HCT116 (cell line): ENCODE measurements around the gene ROR2. TPM values are rescaled to one million over a fixed set of nuclear protein-coding genes. Genes with fewer than 3 reads are reported as not detected.

Source experiments
- ATAC-seq: fragments of 200-7000 bp; cut with Tn5 transposase; 2 replicates; pipeline ENCODE4 v1.9.1; 2020; ENCODE audit warnings: mild to moderate bottlenecking, moderate library complexity
- BruUV-seq: library from RNA; stranded (reverse); fragments of 400-500 nt; replicated peaks from 2 replicates; lab custom pipeline; 2021; lab: Mats Ljungman, UMichigan
- CTCF ChIA-PET: fragments of 300-600 bp; sonication (Branson Sonifier 250); formaldehyde crosslinking; loops from one replicate; lab custom pipeline; 2021; ENCODE audit warnings: antibody characterized with exemption; lab: Charles Lee
- POLR2A ChIA-PET: fragments of 300-600, 350-600 bp; sonication (Branson Sonifier 250); formaldehyde crosslinking; loops from one replicate; lab custom pipeline; 2021; ENCODE audit warnings: antibody characterized with exemption; lab: Charles Lee
- RAD21 ChIA-PET, 2 experiments: fragments of 300-600 bp; sonication (Branson Sonifier 250); formaldehyde crosslinking; loops; one replicate each; lab custom pipeline; 2023; ENCODE audit warnings: low total read pairs in 2 of 2; ENCODE audit not compliant: uncharacterized antibody in 2 of 2, unreplicated experiment in 2 of 2, low non-redundant PET in 1 of 2; lab: Charles Lee
- DNase-seq: peaks from one replicate; pipeline ENCODE4 v3.0.0-alpha.2; 2010; ENCODE audit warnings: low read depth, low spot score
- H2AFZ ChIP-seq: fragments of 200-600 bp; shearing (Covaris generic), sonication (generic); 2 replicates; pipeline ENCODE4 v1.6.1; 2017; ENCODE audit warnings: low read depth, mixed run types, mixed read lengths, antibody characterized with exemption, low read length; ENCODE audit not compliant: poor library complexity, severe bottlenecking
- H3K27ac ChIP-seq: 2 replicates; pipeline ENCODE4 v1.5.1; 2012; ENCODE audit warnings: low read depth, low read length
- H3K27me3 ChIP-seq: fragments of 200-600 bp; sonication (generic); 2 replicates; pipeline ENCODE4 v1.6.1; 2016; ENCODE audit warnings: mixed run types, low read length, mixed read lengths; ENCODE audit not compliant: insufficient read depth
- H3K36me3 ChIP-seq, 2 experiments: fragments of 200-500 bp in 1 of 2; fragments of 200-600 bp in 1 of 2; sonication (Bioruptor generic) in 1 of 2; sonication (generic) in 1 of 2; 2 replicates each; pipeline versions ENCODE4 v1.5.1 to v1.6.1; 2014 to 2016; ENCODE audit warnings: low read length in 2 of 2, inconsistent platforms in 1 of 2, mixed read lengths in 1 of 2, mixed run types in 1 of 2; ENCODE audit not compliant: insufficient read depth in 2 of 2, control insufficient read depth in 1 of 2
- H3K4me1 ChIP-seq, 2 experiments: fragments of 200-600 bp in 1 of 2; sonication (generic) in 1 of 2; 2 replicates each; pipeline versions ENCODE4 v1.5.1 to v1.6.1; 2012 to 2017; ENCODE audit warnings: low read length in 2 of 2, inconsistent platforms in 1 of 2, mild to moderate bottlenecking in 1 of 2, mixed read lengths in 1 of 2, mixed run types in 1 of 2, moderate library complexity in 1 of 2; ENCODE audit not compliant: insufficient read depth in 2 of 2, control insufficient read depth in 1 of 2
- H3K4me2 ChIP-seq: fragments of 200-600 bp; sonication (generic); 2 replicates; pipeline ENCODE4 v1.6.1; 2017; ENCODE audit warnings: mixed run types, low read length, mixed read lengths
- H3K4me3 ChIP-seq, 2 experiments: fragments of 200-600 bp in 1 of 2; sonication (generic) in 1 of 2; replicated peaks in 1 of 2; 2 replicates each; pipeline ENCODE4 v1.5.1; 2011 to 2016; ENCODE audit warnings: low read length in 2 of 2, control low read depth in 1 of 2, low read depth in 1 of 2, mild to moderate bottlenecking in 1 of 2, mixed read lengths in 1 of 2, mixed run types in 1 of 2
- H3K79me2 ChIP-seq: fragments of 200-600 bp; sonication (generic); 2 replicates; pipeline ENCODE4 v1.6.1; 2017; ENCODE audit warnings: mild to moderate bottlenecking, mixed run types, low read length, moderate library complexity, mixed read lengths; ENCODE audit not compliant: insufficient read depth
- H3K9ac ChIP-seq: fragments of 200-600 bp; sonication (generic); 2 replicates; pipeline ENCODE4 v1.6.1; 2016; ENCODE audit warnings: low read length, mixed read lengths
- H3K9me2 ChIP-seq: fragments of 200-600 bp; sonication (generic), shearing (Covaris generic); 2 replicates; pipeline ENCODE4 v1.6.1; 2017; ENCODE audit warnings: mixed run types, mild to moderate bottlenecking, moderate library complexity; ENCODE audit not compliant: insufficient read depth
- H3K9me3 ChIP-seq, 2 experiments: fragments of 200-500 bp in 1 of 2; fragments of 200-600 bp in 1 of 2; sonication (Bioruptor generic) in 1 of 2; sonication (generic) in 1 of 2; 2 replicates each; pipeline ENCODE4 v1.6.1; 2014 to 2017; ENCODE audit warnings: low read length in 2 of 2, mixed read lengths in 2 of 2, inconsistent platforms in 1 of 2, low read depth in 1 of 2, mild to moderate bottlenecking in 1 of 2, mixed run types in 1 of 2, moderate library complexity in 1 of 2; ENCODE audit not compliant: control insufficient read depth in 1 of 2, insufficient read depth in 1 of 2
- H4K20me1 ChIP-seq: fragments of 200-600 bp; sonication (generic), shearing (Covaris generic); 2 replicates; pipeline ENCODE4 v1.6.1; 2017; ENCODE audit warnings: mixed run types, mild to moderate bottlenecking, moderate library complexity; ENCODE audit not compliant: insufficient read depth
- ATF3 ChIP-seq: IDR thresholded peaks from 2 replicates; pipeline ENCODE4 v1.6.1; 2012
- CBX3 ChIP-seq: IDR thresholded peaks from 2 replicates; pipeline ENCODE4 v1.6.1; 2012; ENCODE audit warnings: low read depth
- CEBPB ChIP-seq: IDR thresholded peaks from 2 replicates; pipeline ENCODE4 v1.6.1; 2012; ENCODE audit warnings: low read depth
- CTCF ChIP-seq, 3 experiments: fragments of 200-600 bp in 1 of 3; sonication (generic) in 1 of 3; IDR thresholded peaks in 2 of 3; conservative IDR thresholded peaks in 1 of 3; 2 replicates each; pipeline ENCODE4 v1.5.1; 2012 to 2017; ENCODE audit warnings: low read depth in 2 of 3, low read length in 2 of 3, antibody characterized with exemption in 1 of 3, borderline replicate concordance in 1 of 3, control low read depth in 1 of 3, mild to moderate bottlenecking in 1 of 3, mixed read lengths in 1 of 3, mixed run types in 1 of 3, moderate library complexity in 1 of 3; ENCODE audit not compliant: insufficient read depth in 1 of 3
- ELF1 ChIP-seq: IDR thresholded peaks from 2 replicates; pipeline ENCODE4 v1.6.1; 2012; ENCODE audit warnings: low read depth, borderline replicate concordance
- EZH2 ChIP-seq: fragments of 200-600 bp; sonication (generic); IDR thresholded peaks from 2 replicates; pipeline ENCODE4 v1.6.1; 2017; ENCODE audit warnings: antibody characterized with exemption, mixed run types
- EZH2phosphoT487 ChIP-seq: fragments of 200-600 bp; IDR thresholded peaks from 2 replicates; pipeline ENCODE4 v1.6.1; 2018; ENCODE audit warnings: antibody characterized with exemption, borderline replicate concordance
- FOSL1 ChIP-seq: IDR thresholded peaks from 2 replicates; pipeline ENCODE4 v1.6.1; 2012; ENCODE audit warnings: low read depth
- MAX ChIP-seq: IDR thresholded peaks from 2 replicates; pipeline ENCODE4 v1.6.1; 2012
- POLR2A ChIP-seq: IDR thresholded peaks from 2 replicates; pipeline ENCODE4 v1.7.0; 2011; ENCODE audit warnings: borderline replicate concordance; ENCODE audit not compliant: insufficient read depth, insufficient read length; ENCODE audit errors: extremely low read depth
- POLR2AphosphoS5 ChIP-seq: IDR thresholded peaks from 2 replicates; pipeline ENCODE4 v1.6.1; 2011; ENCODE audit warnings: mild to moderate bottlenecking, low read depth, low read length, moderate library complexity
- SIN3A ChIP-seq: IDR thresholded peaks from 2 replicates; pipeline ENCODE4 v1.6.1; 2012; ENCODE audit warnings: low read depth
- SP1 ChIP-seq: IDR thresholded peaks from 2 replicates; pipeline ENCODE4 v1.6.1; 2012; ENCODE audit warnings: low read depth
- SRF ChIP-seq: IDR thresholded peaks from 2 replicates; pipeline ENCODE4 v1.6.1; 2012; ENCODE audit warnings: low read depth
- ZFX ChIP-seq: fragments of 450-650 bp; IDR thresholded peaks from 2 replicates; pipeline ENCODE4 v1.6.1; 2017
- intact Hi-C: fragments of 100-400 bp; cut with micrococcal nuclease; formaldehyde crosslinking; loops from 2 replicates; pipeline ENCODE4 v1.10.0; 2022
- total RNA-seq: library from RNA; stranded (reverse); gene quantifications from one replicate; pipeline ENCODE4 v1.2.1, GENCODE V29; 2021; ENCODE audit not compliant: unreplicated experiment
- TF ChIP-seq, protein P1 (sequence below): IDR thresholded peaks from 2 replicates; pipeline ENCODE4 v1.6.1; 2011; ENCODE audit warnings: mild to moderate bottlenecking, low read length, moderate library complexity; ENCODE audit not compliant: insufficient replicate concordance; ENCODE audit errors: extremely low read depth

ROR2 gene
- total RNA-seq, 1 experiment from 2014 or later: 15.7 TPM

DNA sequence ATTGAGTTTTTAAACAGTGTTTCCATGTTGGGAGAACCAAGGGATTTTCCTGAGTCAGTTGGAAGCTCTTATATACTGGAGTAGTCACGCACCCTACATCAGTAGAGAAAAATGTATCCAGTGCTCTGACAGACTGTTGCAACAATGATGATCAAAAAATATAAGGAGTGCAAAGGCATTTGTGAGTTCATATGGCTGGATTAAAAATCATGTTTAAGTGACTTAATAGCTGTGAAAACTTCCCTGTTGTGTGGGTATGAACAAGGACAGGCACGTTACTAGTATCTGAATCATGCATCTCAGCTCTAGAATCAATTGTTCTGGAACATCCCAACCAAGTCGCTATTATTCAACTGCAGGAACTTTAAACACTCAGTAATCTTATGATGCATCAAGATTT lies 229.7 kb downstream of the ROR2 start:
- no peaks in the 10 kb centered on the region for H3K4me1 ChIP-seq
- POLR2A ChIA-PET: no interaction called here
- no peaks in the 10 kb centered on the region for H4K20me1 ChIP-seq
- no peak overlapping the region for H3K9ac ChIP-seq
- H3K27me3 ChIP-seq: no peaks in the 10 kb centered on the region
- intact Hi-C loops: no loop called here
- BruUV-seq: no TSS peak
- CTCF ChIA-PET: no interaction called here
- no peaks in the 10 kb centered on the region for H3K9me2 ChIP-seq
- no peak overlapping the region for H3K4me3 ChIP-seq
- no peak for TF ChIP-seq POLR2A
- TF ChIP-seq POLR2AphosphoS5: no peak
- no peak for TF ChIP-seq SRF
- TF ChIP-seq ATF3: no peak
- TF ChIP-seq ZFX: no peak
- no peak for TF ChIP-seq SIN3A
- TF ChIP-seq CBX3: no peak
- no peaks in the 10 kb centered on the region for H3K9me3 ChIP-seq
- H3K36me3 ChIP-seq: no peaks in the 10 kb centered on the region
- RAD21 ChIA-PET: no interaction called here
- H2AFZ ChIP-seq: no peak overlapping the region
- H3K27ac ChIP-seq: no peak overlapping the region
- ATAC-seq: no peak
- H3K4me2 ChIP-seq: no peak overlapping the region
- DNase-seq: no peak
- no peaks in the 10 kb centered on the region for H3K79me2 ChIP-seq

- peaks cover 3 to 5% of the 10 kb centered on the region in 2 experiments; a peak in 1 of 4 replicates for H3K4me1 ChIP-seq
- H3K4me2 ChIP-seq: no peak overlapping the region
- intact Hi-C loops: no loop called here
- H3K79me2 ChIP-seq: no peaks in the 10 kb centered on the region
- BruUV-seq: no TSS peak
- CTCF ChIA-PET: interaction anchor here (1.1 to 1.7 kb wide), 2 partner anchors 9 to 16 kb away, joined by 3 to 11 read pairs; no protein-coding TSS in a partner anchor
- H3K36me3 ChIP-seq: no peaks in the 10 kb centered on the region
- no peak overlapping the region for H3K9ac ChIP-seq
- DNase-seq: no peak
- no peak overlapping the region for H3K27ac ChIP-seq
- H3K4me3 ChIP-seq: no peak overlapping the region
- no peaks in the 10 kb centered on the region for H4K20me1 ChIP-seq
- no peaks in the 10 kb centered on the region for H3K9me3 ChIP-seq
- RAD21 ChIA-PET: no interaction called here
- no peaks in the 10 kb centered on the region for H3K9me2 ChIP-seq
- no peaks in the 10 kb centered on the region for H3K27me3 ChIP-seq
- no peak for ATAC-seq
- POLR2A ChIA-PET: no interaction called here
- no peak overlapping the region for H2AFZ ChIP-seq
- no peak for TF ChIP-seq POLR2A
- TF ChIP-seq ZFX: no peak
- TF ChIP-seq CEBPB: no peak
- no peak for TF ChIP-seq ELF1
- TF ChIP-seq FOSL1: no peak
- no peak for TF ChIP-seq EZH2
- no peak for TF ChIP-seq CTCF (IDR thresholded peaks at IDR 0.05 in 2 of 3, conservative IDR thresholded peaks at IDR 0.05 in 1 of 3; ENCODE audit: borderline replicate concordance in 1 of 3, insufficient read depth in 1 of 3, low read depth in 2 of 3, low read length in 2 of 3)
- TF ChIP-seq, protein P1, sequence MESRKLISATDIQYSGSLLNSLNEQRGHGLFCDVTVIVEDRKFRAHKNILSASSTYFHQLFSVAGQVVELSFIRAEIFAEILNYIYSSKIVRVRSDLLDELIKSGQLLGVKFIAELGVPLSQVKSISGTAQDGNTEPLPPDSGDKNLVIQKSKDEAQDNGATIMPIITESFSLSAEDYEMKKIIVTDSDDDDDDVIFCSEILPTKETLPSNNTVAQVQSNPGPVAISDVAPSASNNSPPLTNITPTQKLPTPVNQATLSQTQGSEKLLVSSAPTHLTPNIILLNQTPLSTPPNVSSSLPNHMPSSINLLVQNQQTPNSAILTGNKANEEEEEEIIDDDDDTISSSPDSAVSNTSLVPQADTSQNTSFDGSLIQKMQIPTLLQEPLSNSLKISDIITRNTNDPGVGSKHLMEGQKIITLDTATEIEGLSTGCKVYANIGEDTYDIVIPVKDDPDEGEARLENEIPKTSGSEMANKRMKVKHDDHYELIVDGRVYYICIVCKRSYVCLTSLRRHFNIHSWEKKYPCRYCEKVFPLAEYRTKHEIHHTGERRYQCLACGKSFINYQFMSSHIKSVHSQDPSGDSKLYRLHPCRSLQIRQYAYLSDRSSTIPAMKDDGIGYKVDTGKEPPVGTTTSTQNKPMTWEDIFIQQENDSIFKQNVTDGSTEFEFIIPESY: no peak
- TF ChIP-seq SIN3A: no peak
- no peak for TF ChIP-seq POLR2AphosphoS5
- no peak for TF ChIP-seq MAX
- TF ChIP-seq EZH2phosphoT487: no peak
- TF ChIP-seq SP1: no peak
Measured at GRCh38 chr9:91718071-91718470, 232.0 kb downstream of the ROR2 start.
